Adrenal gland (tissue), 5 donors: ENCODE data around the gene CADPS.

Source experiments
- CTCF ChIP-seq, 6 experiments: fragments of 450-650 bp in 4 of 6; fragments of 200-600 bp in 2 of 6; sonication (generic) in 1 of 6; IDR thresholded peaks; 1 replicate in 5 of 6; 2 replicates in 1 of 6; pipeline versions ENCODE4 v1.5.1 to v1.8.0; 2016 to 2021; ENCODE audit warnings: antibody characterized with exemption in 6 of 6, mild to moderate bottlenecking in 2 of 6, moderate library complexity in 1 of 6
- POLR2A ChIP-seq, 2 donors: fragments of 450-650 bp; IDR thresholded peaks; one replicate each; pipeline ENCODE4 v1.6.1; 2017; ENCODE audit warnings: antibody characterized with exemption in 2 of 2, mild to moderate bottlenecking in 2 of 2, moderate library complexity in 1 of 2
- donor health status: DM: no; HTN: no; CAD: no.

GRCh38 chr3:62922326-62922725 lies 47.1 kb upstream of the CADPS start:
- TF ChIP-seq POLR2A (IDR thresholded peaks at IDR 0.05) (no peak), CTCF (IDR thresholded peaks at IDR 0.05) (no peak)
